ENCODE data around the gene TRAPPC3L.

- TF ChIP-seq RCOR1 (IDR thresholded peaks at IDR 0.05; ENCODE audit: low read depth, low read length) (no peak), REST (IDR thresholded peaks at IDR 0.05) (no peak)
These were observed 97.9 kb downstream of the TRAPPC3L start for GRCh38 chr6:116447496-116448011.

Data from A549 (cell line).